Peyer's patch (tissue), 4 donors: ENCODE results near the gene SLC25A21.

Source experiments
- CTCF ChIP-seq, 6 experiments: fragments of 450-650 bp in 4 of 6; fragments of 200-600 bp in 2 of 6; sonication (generic) in 1 of 6; IDR thresholded peaks; one replicate each; pipeline ENCODE4 v1.5.1; 2017 to 2019; ENCODE audit warnings: antibody characterized with exemption in 6 of 6, mild to moderate bottlenecking in 3 of 6, moderate library complexity in 1 of 6
- POLR2A ChIP-seq, 2 donors: fragments of 450-650 bp; IDR thresholded peaks; one replicate each; pipeline ENCODE4 v1.5.1; 2017; ENCODE audit warnings: antibody characterized with exemption in 2 of 2, mild to moderate bottlenecking in 2 of 2, moderate library complexity in 2 of 2

- TF ChIP-seq CTCF (IDR thresholded peaks at IDR 0.05) (no peak), POLR2A (IDR thresholded peaks at IDR 0.05) (no peak)
These were observed 84.9 kb downstream of the SLC25A21 start for GRCh38 chr14:37087520-37087919.
